Lung (tissue), 12 donors: ENCODE measurements around the gene COL9A3. TPM values are rescaled to one million over a fixed set of nuclear protein-coding genes. Genes with fewer than 3 reads are reported as not detected.
A peak's percentile ranks its signal among the peaks of the same experiment; 100 is the strongest.

ENCODE experiments used
- ATAC-seq: fragments of 200-7000 bp; cut with Tn5 transposase; one replicate; pipeline ENCODE4 v1.9.1; 2020; ENCODE audit warnings: moderate number of reproducible peaks; ENCODE audit not compliant: insufficient read depth, low FRiP score
- DNase-seq, 3 donors: peaks; one replicate each; pipeline ENCODE4 v3.0.0-alpha.2; 2013 to 2017
- H3K27ac ChIP-seq, 2 donors: one replicate each; pipeline ENCODE4 v1.5.1; 2013; ENCODE audit warnings: mild to moderate bottlenecking in 2 of 2, moderate library complexity in 2 of 2, control low read depth in 1 of 2, inconsistent platforms in 1 of 2, low read depth in 1 of 2, low read length in 1 of 2
- H3K27me3 ChIP-seq, 3 donors: one replicate each; pipeline ENCODE4 v1.5.1; 2013; ENCODE audit warnings: low read length in 2 of 3; ENCODE audit not compliant: control insufficient read depth in 3 of 3, insufficient read depth in 3 of 3
- H3K36me3 ChIP-seq, 4 donors: one replicate each; pipeline ENCODE4 v1.5.1; 2013; ENCODE audit warnings: low read length in 4 of 4, mild to moderate bottlenecking in 1 of 4, moderate library complexity in 1 of 4; ENCODE audit not compliant: control insufficient read depth in 4 of 4, insufficient read depth in 4 of 4
- H3K4me1 ChIP-seq, 5 donors: one replicate each; pipeline ENCODE4 v1.5.1; 2013; ENCODE audit warnings: low read length in 5 of 5, mild to moderate bottlenecking in 2 of 5, moderate library complexity in 1 of 5; ENCODE audit not compliant: control insufficient read depth in 5 of 5, insufficient read depth in 5 of 5
- H3K4me3 ChIP-seq: one replicate; pipeline ENCODE4 v1.5.1; 2013; ENCODE audit warnings: mild to moderate bottlenecking, control low read depth, moderate library complexity
- H3K9ac ChIP-seq, 2 donors: one replicate each; pipeline ENCODE4 v1.5.1; 2013; ENCODE audit warnings: low read length in 2 of 2, control low read depth in 1 of 2; ENCODE audit not compliant: insufficient read depth in 1 of 2
- H3K9me3 ChIP-seq, 4 donors: one replicate each; pipeline ENCODE4 v1.5.1; 2013; ENCODE audit warnings: low read length in 3 of 4, mild to moderate bottlenecking in 1 of 4, moderate library complexity in 1 of 4; ENCODE audit not compliant: control insufficient read depth in 4 of 4, insufficient read depth in 3 of 4
- CTCF ChIP-seq: IDR thresholded peaks from 2 replicates; pipeline ENCODE4 v1.5.1; 2012; ENCODE audit warnings: mild to moderate bottlenecking; ENCODE audit errors: control extremely low read depth, extremely low read depth
- WGBS, 2 donors: extraction: QIAGEN DNeasy Blood & Tissue Kit; methylation state at CpG; one replicate each; pipeline ENCODE4 v1.1.7; 2013; 5-methylcytosine and 5-hydroxymethylcytosine counted together
- polyA plus RNA-seq, 2 donors: library from polyadenylated mRNA; stranded (reverse); fragments of 200-250 nt; gene quantifications; one replicate each; pipeline ENCODE4 v1.2.1, GENCODE V29; 2013
- total RNA-seq, 2 donors: library from RNA; depleted of rRNA in 1 of 2; stranded (reverse); fragments of >200 nt in 1 of 2; gene quantifications; one replicate each; pipeline ENCODE4 v1.2.1, GENCODE V29; 2014 to 2021
- donor health status: control.
- donor health status: control.
- donor health status: Bipolar disorder and iron deficiency.
- donor health status: healthy.
- donor health status: DM: yes; HTN: yes; CAD: no.

Gene COL9A3
- total and polyA plus RNA-seq, 4 donors, result 0.55 to 26.1 (median 4.0) TPM

- ATAC-seq (peak; percentile 38), DNase-seq (peak; percentile 79 to 93 (median 81))
- TF ChIP-seq CTCF, result no peak
- Histone ChIP-seq H3K9ac (no peak overlapping the region), H3K36me3 (peaks cover 0 to 20% (median 1%) of the 10 kb centered on the region in 4 donors), H3K27ac (peak overlapping the region; percentile 11 to 50), H3K9me3 (no peaks in the 10 kb centered on the region), H3K4me3 (no peak overlapping the region), H3K4me1 (peaks cover 0 to 30% (median 12%) of the 10 kb centered on the region in 5 donors), H3K27me3 (peaks cover 0 to 13% (median 0%) of the 10 kb centered on the region in 3 donors)
- 49 to 70% methylated on average over 47 to 48 of the region's 48 CpGs for WGBS, 2 donors
Observed at GRCh38 chr20:62876902-62877816, 60.3 kb downstream of the COL9A3 start.

DNA sequence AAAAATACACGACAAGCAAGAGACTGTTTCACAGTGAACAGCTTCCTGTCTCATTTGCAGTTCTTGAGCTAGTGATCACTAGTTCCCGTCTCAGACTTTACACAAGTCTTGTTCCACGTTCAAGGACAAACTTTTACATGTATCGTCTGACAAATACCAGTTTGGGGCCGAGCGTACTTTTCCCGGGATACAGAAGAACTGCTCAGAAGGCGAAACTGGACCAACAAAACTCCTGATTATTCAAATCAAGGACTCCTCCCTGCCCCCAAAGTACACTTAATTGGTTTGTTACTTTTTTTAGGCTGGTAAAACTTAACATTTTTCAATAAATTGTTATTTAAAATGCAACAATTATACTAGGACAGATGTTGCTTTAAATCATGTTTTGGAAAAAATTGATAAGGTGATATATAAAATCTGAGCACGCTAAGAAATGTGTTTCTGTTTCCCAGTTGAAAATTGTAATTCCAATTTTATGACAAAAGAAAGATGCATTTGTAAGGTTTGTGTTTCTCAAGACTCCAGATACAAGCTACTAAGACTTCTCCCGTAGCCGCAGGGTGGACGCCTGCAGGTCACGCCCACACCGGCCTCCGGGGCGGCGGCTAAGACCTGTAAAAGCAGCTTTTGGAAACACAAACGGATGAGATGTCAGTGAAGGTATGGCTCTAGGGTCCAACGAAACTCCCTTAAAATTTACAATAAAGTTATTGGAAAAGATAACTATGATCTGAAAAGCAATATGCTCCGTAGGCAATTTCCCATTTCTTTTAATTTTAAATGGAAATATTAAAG, 61.6 kb downstream of the COL9A3 start:
- H3K27me3 ChIP-seq, result peaks cover 0 to 13% (median 0%) of the 10 kb centered on the region in 3 donors
- H3K4me1 ChIP-seq, result peaks cover 0 to 30% (median 12%) of the 10 kb centered on the region in 5 donors
- no peak overlapping the region for H3K9ac ChIP-seq
- no peak overlapping the region for H3K4me3 ChIP-seq
- no peak overlapping the region for H3K27ac ChIP-seq
- peaks cover 0 to 20% (median 1%) of the 10 kb centered on the region in 4 donors for H3K36me3 ChIP-seq
- H3K9me3 ChIP-seq, result no peaks in the 10 kb centered on the region
- TF ChIP-seq CTCF, result no peak
- 85% methylated on average over 20 of the region's 20 CpGs for WGBS, 2 donors
- DNase-seq (peak in 1 of 3 donors; percentile 44), ATAC-seq (no peak)

- WGBS, 2 donors, result 78 to 84% methylated on average over 79 to 80 of the region's 80 CpGs
- DNase-seq (no peak), ATAC-seq (no peak)
- Histone ChIP-seq H3K4me1 (peaks cover 0 to 30% (median 12%) of the 10 kb centered on the region in 5 donors), H3K9me3 (no peaks in the 10 kb centered on the region), H3K4me3 (no peak overlapping the region), H3K9ac (no peak overlapping the region), H3K27ac (no peak overlapping the region), H3K27me3 (peaks cover 0 to 13% (median 0%) of the 10 kb centered on the region in 3 donors), H3K36me3 (peaks cover 0 to 20% (median 1%) of the 10 kb centered on the region in 4 donors)
- TF ChIP-seq CTCF, result no peak
Observed at GRCh38 chr20:62879275-62880146, 62.7 kb downstream of the COL9A3 start.
